Measurements from ENCODE around the gene LRP11. TPM values are rescaled to one million over a fixed set of nuclear protein-coding genes. Genes with fewer than 3 reads are reported as not detected.

The LRP11 gene
- 25.2 TPM for polyA plus RNA-seq (2012; ENCODE audit: insufficient read length, low read depth)

DNA sequence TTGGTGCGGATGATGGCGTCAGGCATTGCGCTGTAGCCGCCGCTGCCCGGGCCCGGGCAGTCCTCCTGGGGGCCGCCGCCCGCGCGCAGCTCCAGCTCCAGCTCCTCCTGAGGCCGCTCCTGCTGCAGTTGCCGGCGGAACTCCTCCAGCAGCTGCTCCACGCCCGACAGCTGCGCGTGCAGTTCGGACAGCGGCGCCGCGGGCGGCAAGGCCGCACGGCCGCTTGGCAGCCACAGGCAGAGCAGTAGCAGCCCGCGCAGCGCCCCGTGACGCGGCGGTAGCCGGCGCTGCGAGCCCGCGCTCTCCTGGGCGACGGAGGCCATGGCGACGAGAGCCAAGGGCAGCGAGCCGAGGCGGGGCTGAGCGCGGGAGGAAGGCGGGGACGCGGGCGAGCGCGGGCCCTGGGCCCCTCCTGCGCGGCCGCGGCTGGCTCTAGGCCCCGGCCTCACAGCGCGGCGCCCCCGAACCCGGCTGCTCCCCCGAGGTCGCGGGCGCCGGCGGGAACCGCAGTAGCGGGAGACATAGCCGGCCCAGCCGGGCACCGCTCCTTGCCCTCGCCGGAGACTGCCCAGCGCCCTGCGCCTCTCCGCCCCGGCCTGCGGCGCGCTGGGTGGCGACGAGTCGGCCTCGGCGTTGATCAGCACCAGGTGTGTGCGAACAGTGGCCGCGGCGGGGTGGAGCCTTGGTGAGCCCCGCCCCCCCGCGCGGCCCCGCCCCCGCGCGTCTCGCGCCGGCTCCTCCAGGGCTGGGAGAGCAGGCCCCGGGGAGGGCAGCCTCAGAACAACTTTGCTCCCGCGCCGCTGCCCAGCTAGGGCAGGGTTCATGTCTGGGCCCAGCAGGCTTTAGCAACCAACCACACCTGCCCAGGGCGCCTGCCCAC lies at the start of gene LRP11:
Gene LRP11 (minus strand): TSS at position 662 of the 880 bp plus-strand sequence. CDS start 339 bp downstream, at position 323.
- TF ChIP-seq REST (IDR thresholded peaks at IDR 0.05; ENCODE audit: insufficient read depth in 1 of 2, low read depth in 2 of 2, low read length in 2 of 2), result peak; percentile 85 to 91
- TF ChIP-seq TAF1 (IDR thresholded peaks at IDR 0.05; ENCODE audit: borderline replicate concordance, insufficient read depth, low read length), result no peak
- TF ChIP-seq FOXP2 (optimal IDR thresholded peaks at IDR 0.05; ENCODE audit: borderline replicate concordance, extremely low read depth, extremely low read length, insufficient read depth), result peak; percentile 82
- TF ChIP-seq SIN3A (IDR thresholded peaks at IDR 0.05; ENCODE audit: borderline replicate concordance, insufficient read depth, low read length), result peak; percentile 72; the same call in 1 of the 2 replicates
- peak; percentile 81 for TF ChIP-seq POLR2AphosphoS5 (IDR thresholded peaks at IDR 0.05; ENCODE audit: low read depth, low read length)

DNA sequence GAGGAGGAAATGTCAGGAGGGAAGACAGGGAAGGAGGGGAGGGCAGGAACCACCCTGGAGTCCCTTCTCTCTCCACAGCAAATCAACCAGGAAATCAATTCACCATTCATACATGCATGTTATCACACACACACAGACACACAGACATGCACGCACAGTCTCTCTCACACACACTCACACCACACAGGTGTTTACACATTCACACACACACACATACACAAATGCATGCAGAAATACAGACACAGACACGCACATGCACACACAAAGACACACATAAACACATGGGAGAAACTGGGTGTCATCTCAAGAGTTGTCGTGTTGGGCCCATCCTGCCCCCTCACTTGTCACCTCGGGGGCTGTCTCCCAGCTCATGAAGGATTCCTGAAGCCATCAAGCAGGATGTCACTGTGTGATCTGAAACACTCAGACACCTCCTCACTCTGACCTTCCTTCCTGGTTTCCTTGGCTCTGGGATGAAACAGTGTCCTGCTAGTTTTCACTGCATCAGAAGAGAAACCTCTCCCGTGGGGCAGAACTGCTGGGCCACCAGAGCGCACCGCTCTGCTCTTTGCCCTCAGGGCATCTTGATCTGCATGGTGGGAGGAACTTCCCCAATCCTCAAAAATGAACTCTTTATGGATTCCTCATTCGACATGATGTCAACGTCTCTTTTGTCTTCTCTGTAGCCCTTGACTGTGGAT lies 49.5 kb upstream of the LRP11 start:
- TF ChIP-seq POLR2AphosphoS5 (IDR thresholded peaks at IDR 0.05; ENCODE audit: low read depth, low read length) (no peak), TAF1 (IDR thresholded peaks at IDR 0.05; ENCODE audit: borderline replicate concordance, insufficient read depth, low read length) (no peak), SIN3A (IDR thresholded peaks at IDR 0.05; ENCODE audit: borderline replicate concordance, insufficient read depth, low read length) (no peak), FOXP2 (optimal IDR thresholded peaks at IDR 0.05; ENCODE audit: borderline replicate concordance, extremely low read depth, extremely low read length, insufficient read depth) (no peak), REST (IDR thresholded peaks at IDR 0.05; ENCODE audit: insufficient read depth in 1 of 2, low read depth in 2 of 2, low read length in 2 of 2) (no peak)

DNA sequence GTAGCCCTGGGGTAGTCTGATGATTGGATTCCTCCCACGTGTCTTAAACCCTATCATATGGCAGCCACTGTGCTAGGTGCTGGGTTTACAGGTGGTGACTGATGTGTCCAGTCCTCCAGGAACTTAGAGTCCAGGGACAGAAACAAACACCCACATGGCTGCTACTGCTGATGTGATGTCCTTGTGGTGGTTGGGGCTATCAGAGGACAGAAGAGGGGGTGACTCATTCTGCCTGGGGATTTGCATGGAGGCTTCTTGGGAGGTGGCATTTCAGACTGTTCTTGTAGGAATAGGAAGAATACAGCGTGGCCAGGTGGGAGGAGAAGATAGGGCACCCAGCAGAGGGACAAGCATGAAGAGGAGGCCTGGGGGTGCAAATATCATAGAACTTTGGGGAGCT lies 48.9 kb upstream of the LRP11 start:
- TF ChIP-seq REST (IDR thresholded peaks at IDR 0.05; ENCODE audit: insufficient read depth in 1 of 2, low read depth in 2 of 2, low read length in 2 of 2), result no peak
- no peak for TF ChIP-seq POLR2AphosphoS5 (IDR thresholded peaks at IDR 0.05; ENCODE audit: low read depth, low read length)
- TF ChIP-seq FOXP2 (optimal IDR thresholded peaks at IDR 0.05; ENCODE audit: borderline replicate concordance, extremely low read depth, extremely low read length, insufficient read depth), result no peak
- no peak for TF ChIP-seq SIN3A (IDR thresholded peaks at IDR 0.05; ENCODE audit: borderline replicate concordance, insufficient read depth, low read length)

GRCh38 chr6:149910721-149911151 lies 46.6 kb upstream of the LRP11 start:
- TF ChIP-seq FOXP2 (optimal IDR thresholded peaks at IDR 0.05; ENCODE audit: borderline replicate concordance, extremely low read depth, extremely low read length, insufficient read depth) (no peak), TAF1 (IDR thresholded peaks at IDR 0.05; ENCODE audit: borderline replicate concordance, insufficient read depth, low read length) (no peak), POLR2AphosphoS5 (IDR thresholded peaks at IDR 0.05; ENCODE audit: low read depth, low read length) (no peak), REST (IDR thresholded peaks at IDR 0.05; ENCODE audit: insufficient read depth in 1 of 2, low read depth in 2 of 2, low read length in 2 of 2) (no peak), SIN3A (IDR thresholded peaks at IDR 0.05; ENCODE audit: borderline replicate concordance, insufficient read depth, low read length) (no peak)

Data from PFSK-1 (cell line).